Epidermal melanocyte (primary cell): ENCODE data around the gene LRRC74B.
"Not testable (repeated sequence)": the region's sequence is repeated elsewhere in the genome, so short reads cannot be mapped to it uniquely, and the experiment has no call there.

ENCODE experiments used
- DNase-seq: peaks from one replicate; pipeline ENCODE4 v3.0.0; 2011; ENCODE audit warnings: low spot score; ENCODE audit not compliant: insufficient read length

LRRC74B gene

DNA sequence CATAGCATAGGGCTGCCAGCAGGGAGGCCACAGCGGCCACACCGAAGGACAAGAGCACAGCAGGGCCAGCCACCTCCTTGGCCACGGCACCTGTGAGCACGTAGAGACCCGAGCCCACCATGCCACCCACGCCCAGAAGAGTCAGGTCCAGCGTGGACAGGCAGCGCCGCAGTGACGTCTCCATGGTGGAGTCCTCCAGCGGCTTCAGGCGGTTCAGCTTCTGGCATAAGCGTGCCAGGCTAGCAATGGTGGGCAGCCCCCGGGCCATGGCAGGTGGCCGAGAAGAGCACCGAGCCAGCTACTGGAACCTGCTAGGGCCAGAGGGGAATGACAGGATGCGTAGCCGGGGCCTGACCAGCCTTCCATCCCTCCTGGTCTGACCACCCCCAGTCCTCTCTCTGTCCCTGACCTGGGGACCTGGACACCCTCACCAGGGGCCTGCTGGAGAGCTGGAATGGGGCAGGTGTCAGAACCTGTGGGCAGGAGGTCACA lies 14.2 kb upstream of the LRRC74B start:
- DNase-seq, result no peak

DNA sequence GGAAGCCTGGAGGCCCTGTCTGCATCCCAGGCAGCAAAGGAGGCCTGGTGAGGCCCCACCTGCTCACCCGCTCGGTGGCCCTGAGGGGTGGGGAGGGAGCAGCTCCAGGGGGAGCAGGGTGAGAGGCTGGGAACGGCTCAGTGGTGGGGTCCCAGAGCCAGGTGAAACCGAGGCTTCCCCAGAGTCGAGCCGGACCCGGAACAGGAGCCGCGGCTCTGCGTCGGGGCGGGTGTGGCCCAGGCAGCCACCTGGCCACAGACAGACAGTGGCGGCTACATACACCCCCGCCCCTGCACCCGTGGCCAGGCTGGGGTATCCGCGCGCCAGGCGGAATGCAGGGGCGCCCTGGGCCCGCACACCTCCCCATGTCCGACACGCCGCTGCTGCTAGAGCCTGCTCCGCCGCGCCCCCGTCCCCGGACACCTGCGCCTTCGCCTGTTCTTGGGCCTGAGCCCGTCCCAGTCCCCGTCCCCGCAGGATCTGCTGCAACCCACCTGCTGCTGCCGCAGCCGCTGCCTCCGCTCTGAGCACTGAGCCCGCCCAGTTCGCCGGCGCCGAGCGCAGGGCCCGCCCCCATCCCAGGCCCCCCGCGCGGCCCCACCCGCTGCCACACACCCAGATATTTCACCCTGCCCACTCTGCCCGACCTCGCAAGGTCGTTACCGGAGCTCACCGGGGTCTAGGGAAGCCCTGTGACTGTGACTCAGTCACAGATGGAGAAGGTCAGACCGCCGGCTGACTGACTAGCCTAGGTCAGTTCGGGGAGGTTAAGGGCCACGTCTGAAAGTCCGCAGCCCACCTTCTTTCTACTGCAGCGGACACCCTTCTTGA lies 13.5 kb upstream of the LRRC74B start, which contains the start of gene SLC7A4:
TSS of gene SLC7A4 (minus strand) at position 525 of the 831 bp plus-strand sequence. CDS start 749 bp downstream, outside the sequence.
- peak; percentile 31 for DNase-seq

DNA sequence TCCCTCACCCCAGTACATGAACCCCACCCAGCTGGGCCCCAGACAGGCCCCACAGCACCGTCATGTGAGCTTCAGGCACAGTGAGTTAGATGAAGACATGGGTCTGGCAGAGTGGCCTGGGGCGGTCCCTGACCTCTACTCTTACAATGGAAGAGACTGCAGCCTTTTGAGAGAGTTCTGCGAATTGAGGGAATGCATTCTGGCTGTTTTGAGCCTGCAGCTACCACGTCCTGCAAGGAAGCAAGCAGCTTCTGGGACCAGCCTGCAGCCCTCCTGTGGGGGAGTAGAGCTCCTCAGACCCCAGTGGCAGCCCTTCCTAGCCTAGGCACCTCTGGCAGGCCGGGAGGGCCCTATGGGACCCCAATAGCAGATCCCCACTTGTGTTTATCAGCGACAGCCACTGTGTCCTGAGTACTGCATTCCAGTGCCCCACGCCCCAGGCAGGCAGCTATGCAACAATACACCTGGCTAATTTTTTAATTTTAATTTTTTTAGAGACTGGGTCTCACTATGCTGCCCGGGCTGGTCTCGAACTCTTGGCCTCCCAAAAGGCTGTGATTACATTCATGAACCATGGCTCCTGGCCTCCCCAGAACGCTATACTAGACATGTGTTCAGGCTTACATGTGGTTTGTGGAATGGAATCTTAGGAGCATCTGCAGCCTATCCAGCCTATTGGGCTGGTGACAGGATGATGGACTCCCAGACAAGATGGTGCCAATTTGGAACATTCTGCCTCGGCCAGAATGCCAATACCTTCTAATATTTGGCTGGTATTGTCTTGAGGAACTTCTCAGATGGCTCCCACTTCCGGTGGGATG lies 12.7 kb upstream of the LRRC74B start:
- peak; percentile 66 for DNase-seq

DNA sequence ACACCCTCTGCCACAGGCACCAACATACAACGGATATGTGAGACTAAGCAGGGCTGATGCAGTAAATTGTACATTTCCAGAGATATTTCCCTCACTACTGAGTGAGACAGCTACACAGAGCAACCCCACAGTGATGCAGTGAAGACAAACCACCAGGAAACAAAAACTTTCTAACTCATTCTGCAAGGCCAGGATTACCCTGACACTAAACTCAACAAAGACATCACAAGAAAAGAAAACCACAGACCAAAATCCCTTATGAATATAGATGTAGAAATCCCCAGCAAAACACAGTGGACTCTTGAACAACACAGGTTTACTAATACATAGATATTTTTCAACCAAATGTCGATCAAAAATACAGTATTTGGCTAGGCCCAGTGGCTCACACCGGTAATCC lies 11.9 kb upstream of the LRRC74B start:
- no peak for DNase-seq

DNA sequence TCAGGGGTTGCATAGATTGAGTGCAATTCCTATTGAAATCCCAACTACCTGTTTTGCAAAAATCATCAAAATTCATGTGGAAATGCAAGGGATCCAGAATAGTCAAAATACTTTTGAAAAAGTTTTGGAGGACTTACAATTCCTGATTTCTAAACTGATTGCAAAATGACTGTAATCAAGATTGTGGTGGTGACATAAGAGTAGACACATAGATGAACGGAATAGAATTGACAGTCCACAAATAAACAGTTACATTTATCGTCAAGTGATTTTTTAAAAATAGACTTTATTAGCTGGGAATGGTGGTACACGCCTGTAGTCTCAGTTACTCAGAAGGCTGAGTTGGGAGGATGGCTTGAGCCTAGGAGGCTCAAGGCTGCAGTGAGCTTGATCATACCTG lies 10.8 kb upstream of the LRRC74B start:
- DNase-seq, result no peak

DNA sequence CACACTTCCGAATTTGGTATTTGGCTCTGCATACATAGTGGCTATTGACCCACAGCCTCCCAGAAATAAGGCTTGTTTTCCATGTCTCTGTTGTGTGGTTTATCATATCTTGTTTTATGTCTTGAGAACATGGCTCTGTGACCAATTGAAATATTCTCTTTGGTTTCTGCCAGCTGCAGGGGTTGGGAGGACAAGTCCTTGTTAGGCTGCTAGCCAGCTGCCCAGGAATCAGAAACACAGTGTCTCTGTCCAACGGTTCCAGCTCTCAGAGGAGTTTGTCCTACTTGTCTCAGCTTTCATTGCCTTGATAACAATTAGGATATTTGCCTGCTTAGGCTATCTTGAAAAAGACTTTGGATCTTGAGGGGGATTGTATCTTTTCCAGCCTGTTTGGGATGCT lies 7.3 kb upstream of the LRRC74B start:
- DNase-seq, result peak; percentile 55

DNA sequence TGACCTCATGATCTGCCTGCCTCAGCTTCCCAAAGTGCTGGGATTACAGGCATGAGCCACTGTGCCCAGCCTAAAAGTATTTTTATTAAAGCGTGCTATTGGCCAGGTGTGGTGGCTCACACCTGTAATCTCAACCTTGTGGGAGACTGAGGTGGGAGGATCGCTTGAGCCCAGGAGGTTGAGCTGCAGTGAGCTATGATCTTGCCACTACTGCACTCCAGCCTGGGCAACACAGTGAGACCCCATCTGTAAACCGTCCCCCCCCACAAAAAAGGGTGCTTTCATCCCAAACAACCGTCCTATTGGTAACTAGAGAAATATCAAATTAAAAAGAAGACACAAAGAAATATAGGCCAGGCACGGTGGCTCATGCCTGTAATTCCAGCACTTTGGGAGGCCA lies 6.6 kb upstream of the LRRC74B start:
- not testable (repeated sequence) for DNase-seq

DNA sequence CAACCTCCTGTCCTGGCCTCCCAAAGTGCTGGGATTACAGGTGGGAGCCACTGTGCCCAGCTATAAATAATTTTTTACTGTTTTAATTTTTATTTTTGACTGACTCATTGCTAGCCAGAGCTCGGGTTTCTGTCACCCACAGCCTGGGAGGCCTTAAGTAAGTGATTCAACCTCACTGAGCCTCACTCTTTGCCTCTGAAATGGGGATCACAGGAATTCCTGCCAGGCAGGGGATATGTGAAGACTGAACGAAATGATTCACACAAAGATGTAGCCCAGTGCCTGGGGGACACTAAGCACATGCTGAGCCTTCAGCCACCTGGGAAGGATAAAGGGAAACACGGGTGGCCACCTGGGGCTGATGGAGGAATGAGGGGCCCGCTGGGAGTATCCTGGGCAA lies 3.8 kb upstream of the LRRC74B start:
- no peak for DNase-seq

DNA sequence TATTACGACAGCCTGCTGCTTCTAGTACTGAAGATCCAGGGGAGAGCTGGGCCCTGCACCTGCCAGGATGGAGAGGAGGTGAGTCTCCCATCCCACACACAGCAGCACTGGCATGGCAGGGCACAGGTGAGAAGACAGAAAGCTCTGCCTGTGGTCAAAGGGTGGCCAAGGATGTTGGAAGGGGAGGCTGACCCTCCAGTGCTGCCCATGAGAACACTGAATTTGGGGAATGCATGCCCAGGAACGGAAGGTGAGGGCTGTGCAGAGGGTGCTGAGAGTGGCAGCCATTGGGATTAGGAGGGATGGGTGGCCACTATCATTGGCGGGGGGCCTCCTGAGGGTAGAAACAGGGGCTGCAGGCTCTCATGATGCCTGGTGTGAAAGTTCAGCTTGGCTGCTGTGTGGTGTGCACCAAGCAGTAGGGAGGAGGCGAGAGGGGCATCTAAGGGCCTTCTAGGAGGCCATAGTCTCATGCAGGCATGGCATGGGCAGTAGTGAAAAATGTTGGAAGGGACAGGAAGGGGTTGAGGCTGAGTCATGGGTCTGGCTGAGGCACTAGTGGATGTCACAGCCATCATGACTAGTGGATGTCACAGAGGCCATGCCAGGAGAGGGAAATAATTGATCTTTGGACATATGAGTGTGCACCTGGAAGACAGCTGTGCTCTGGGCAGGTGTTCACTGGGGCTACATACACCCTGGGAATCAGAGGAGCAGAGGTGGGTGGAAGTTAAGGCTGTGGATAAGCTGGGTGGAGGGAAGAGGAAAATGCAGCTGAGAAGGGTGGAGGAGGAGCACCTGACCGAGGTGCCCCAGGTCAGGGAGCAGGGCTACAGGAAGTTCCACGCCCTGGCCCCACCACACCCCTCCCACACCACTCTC lies 2.5 kb upstream of the LRRC74B start:
- peak; percentile 4 for DNase-seq

DNA sequence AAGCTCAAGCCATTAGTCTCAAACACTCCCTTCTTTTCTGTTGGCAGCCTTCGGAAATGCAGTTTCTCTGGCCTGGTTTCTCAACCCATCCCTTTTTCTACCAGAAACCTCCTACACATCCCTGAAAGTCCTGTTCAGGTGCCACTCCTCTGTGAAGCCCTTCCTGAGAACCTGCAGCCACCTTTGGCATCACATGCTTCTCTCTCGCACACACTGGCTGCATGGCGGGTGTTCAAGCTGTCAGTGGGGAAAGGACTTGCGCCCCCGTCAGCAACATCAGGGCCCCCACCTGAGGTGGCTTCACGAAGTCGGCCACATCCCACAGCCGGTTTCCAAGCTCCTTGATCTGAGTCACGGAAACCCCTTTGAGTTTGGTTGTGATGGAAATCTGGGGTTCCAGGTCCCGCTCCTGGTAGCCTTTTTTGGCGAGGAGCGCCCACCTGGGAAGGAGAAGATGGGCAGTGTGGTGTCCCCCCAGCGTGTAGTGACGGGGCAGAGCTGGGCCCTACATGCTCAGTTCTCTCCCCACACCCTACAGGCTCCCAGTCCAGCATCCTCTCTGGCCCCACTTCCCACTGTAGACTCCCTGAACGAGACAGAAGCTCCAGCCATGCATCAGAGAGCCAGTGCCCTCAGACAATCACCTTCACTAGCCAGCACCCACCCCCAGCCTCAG lies 1.7 kb upstream of the LRRC74B start:
- DNase-seq, result peak; percentile 5

DNA sequence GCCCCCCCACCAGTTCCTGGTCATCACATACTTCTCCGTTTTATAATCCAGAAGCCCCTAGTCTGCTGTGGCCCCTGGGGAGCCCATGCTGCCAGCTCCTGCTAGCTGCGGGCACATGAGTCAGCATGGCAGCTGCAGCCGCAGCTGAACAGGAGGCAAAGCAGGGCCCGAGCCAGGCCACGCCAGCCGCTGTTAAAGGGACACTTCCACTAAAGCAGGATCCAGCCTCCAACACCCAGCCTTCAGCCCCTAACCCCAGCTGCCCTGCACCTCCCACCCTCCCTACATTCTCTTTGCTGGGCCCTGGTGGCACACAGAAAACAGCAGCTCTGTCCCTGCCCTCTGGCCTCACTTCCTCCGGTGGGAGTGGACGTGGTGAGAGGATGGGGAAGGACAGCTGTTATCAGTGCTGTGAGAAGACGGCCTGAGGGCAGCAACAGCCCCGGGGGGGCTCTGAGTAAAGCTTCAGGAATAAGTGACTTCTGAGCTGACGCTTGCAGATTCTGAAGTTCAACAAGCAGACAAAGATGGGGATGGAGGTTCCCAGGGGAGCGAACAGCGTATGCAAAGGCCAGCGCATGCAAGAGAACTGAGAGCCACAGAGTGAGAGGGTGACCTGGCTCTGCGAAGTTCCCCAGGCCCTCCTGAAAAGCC lies 688 bp upstream of the LRRC74B start:
- peak; percentile 17 for DNase-seq

DNA sequence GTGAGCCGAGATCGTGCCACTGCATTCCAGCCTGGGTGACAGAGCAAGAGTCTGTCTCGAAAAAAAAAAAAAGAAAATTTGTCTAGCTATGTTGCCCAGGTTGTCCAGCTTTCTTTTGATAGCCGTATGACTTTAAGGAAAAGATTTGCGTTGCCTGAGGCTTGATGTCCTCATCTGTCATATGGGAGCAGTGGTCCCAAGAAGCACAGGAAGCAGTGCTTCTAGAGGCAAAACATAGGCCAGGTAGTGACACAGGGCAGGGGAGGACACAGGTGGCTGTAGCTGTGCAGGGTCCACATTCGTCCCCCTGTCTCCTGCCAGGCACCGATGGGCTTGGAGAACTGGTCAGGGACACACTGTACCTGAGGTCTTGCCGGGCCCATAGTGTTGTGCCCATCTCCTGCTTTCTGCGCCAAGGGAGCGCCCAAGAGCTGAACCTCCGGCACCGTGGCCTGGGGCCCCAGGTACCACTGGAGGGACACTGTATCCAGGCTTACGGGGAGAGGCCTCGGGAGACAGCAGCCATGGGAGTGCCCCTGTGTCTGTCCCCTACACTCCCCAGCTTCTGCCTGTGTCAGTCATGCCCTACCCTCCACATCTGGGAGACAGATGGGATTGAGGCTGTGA lies 1.4 kb downstream of the LRRC74B start:
- DNase-seq, result peak; percentile 4

DNA sequence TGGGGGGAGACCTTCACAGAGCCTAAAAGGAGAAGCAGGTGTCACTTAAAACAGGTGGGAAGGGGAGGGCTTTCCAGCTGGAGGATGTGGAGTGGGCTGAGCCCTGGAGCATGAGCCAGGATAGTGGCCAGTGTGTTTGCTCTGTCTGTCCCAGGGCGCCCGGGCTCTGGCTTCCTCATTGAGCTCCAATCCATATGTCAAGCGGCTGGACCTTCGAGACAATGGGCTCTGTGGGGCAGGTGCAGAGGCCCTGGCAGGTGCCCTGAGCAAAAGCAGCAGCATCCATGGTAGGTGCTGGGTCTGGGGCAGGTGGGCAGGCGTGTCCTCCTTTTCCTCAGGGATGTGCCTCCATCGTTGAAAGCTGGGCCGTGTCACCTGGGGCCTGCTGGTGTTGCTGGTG lies 2.0 kb downstream of the LRRC74B start:
- no peak for DNase-seq

DNA sequence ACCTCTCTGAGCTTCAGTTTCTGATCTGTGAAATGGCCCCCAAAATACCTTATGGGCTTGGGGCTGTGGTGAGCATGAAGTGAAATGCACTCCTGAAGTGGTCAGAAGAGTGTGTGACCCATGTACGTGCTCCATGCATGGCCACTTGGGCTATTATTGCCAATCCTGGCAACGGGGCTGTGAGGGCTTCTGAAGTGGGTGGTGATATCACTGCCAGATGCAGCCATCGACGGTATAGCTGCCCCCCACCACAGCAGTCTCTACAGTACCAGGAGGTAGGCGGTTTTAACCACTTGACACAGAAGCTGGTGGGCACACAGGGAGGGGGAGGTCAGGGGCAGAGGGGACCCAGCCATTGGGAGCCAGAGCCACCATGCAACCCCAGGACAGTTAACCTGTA lies 2.7 kb downstream of the LRRC74B start:
- DNase-seq, result not testable (repeated sequence)

DNA sequence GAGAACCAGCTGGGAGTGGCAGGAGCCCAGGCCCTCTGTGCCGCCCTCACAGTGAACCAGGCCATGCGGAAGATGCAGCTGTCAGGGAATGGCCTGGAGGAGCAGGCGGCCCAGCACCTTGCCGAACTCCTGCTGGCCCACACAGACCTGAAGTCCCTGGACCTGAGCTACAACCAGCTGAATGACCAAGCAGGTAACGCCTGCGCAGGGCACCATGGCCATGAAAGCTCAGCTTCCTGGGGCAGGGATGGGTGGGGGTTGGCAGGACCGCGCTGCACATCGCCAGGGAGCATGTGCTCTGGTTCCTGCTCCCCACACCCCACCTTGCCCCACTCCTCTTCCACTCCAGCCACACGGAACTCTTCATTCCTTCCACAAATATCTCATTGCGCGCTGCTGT lies 3.2 kb downstream of the LRRC74B start:
- DNase-seq, result not testable (repeated sequence)

DNA sequence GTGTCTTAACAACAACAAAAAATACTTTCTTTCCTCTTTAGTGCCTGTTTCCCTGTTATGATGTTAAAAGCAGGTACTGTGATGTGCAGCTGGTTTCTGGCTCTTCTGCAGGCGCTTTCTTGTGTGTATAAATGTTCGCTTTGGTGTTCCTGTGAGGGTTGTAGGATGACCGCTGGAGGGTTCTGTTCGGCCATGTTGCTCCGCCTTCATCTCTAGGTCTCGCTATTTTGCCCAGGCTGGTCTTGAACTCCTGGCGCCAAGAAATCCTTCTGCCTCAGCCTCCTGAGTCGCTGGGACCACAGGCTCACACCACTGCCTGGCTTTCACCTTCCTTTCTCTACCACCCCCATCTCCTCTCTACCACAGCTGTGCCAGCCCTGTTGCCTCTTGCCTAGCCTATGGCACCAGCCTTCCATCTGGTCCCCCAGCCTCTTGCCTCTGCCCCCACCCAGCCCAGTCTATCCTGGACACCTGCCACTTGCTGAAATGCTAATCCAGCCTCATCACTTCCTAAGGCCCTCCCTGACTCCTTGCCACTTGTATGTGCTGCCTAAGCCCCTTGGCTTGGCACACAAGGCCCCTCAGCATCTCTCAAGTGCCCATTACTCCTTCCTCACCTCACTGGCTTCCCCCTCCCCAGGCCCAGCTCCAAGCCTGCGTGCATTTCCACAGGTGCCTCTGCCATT lies 5.5 kb downstream of the LRRC74B start:
- peak; percentile 7 for DNase-seq

DNA sequence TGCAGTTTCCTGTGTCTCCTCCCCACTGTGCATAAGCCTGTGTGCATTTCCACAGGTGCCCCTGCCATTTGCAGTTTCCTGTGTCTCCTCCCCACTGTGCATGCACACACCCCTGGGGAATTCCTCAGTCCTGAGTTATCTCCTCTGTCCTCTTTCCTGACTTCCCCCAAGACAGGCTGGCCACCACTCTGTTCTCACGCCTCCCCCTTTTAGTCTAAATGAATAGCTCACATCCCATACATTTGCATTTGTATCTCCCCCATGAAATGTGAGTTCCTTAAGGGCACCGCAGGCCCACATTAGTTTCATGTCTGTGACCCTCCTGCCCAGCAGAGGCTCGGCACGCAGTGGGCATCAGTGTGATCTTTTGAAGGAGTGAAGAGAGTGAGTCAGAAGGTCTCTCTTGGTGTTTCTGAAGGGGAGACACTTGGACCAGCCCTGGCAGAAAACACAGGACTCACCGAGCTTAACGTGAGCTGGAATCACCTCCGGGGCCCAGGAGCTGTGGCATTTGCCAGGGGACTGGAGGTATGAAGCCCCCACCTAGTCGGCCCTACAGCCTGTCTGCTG lies 6.2 kb downstream of the LRRC74B start:
- no peak for DNase-seq

DNA sequence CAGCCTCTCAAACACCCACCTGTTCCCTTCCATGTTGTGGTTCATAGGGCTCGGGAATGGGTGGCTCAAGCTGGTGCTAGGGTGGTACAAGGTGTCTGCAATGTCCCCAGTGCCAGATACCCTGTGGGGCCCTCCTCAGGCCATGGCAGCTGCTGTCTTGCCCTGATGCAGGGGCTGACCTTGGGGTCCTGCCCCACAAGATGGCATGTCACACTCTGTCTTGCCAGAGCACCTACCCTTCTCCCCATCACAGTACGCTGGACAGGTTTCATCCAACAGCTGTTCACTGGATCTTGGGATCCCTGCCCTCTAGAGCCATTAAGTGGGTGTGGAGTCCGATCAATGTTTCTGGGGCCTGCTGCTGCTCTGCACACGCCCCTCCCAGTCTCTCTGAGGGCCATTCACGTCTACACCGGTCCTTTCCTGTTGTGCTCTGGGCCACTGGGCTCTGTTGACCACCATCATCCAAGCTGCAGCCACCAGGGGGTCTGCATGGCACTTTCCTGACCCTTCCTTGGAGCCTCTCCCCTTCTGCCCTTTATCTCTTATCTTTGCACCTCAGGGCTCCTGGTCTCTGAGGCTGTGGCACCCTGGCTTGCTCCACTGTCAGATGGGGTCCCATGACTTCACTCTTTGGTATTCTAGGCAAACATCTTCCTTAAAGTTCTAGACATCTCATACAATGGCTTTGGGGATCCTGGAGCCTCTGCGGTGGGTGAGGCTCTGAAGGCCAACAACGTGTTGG lies 7.1 kb downstream of the LRRC74B start:
- DNase-seq, result peak; percentile 1
